ENCODE data around the gene HMCN2. TPM values are rescaled to one million over a fixed set of nuclear protein-coding genes. Genes with fewer than 3 reads are reported as not detected.

Gene HMCN2
- total RNA-seq, 1 experiment from 2014 or later: 8.6 TPM

DNA sequence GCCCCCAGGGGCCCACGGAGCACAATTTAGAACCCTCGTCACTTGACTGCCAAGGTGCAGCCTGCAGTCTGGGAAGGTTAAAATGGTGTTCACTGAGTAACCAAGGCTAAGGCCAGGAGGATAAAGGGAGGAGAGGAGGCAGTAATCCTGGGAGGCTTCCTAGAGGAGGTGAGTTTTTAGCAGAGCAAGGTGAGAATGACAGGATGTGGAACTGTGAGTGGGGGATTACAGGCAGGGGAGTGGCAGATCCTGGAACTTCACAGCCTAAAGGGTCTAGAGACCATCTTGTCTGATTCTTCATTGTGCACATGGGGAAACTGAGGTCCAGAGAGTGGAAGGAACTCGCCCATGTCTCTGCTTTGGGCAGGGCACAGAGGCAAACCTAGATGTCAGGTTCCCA lies 136.7 kb downstream of the HMCN2 start:
- no peak overlapping the region for H2AFZ ChIP-seq (ENCODE audit: low read length)
- H4K20me1 ChIP-seq (ENCODE audit: control insufficient read depth, insufficient read depth, insufficient read length): no peaks in the 10 kb centered on the region
- Mint-ChIP-seq H3K36me3 (ENCODE audit: insufficient read depth in 1 of 3, low read depth in 3 of 3) (0 out of 7 replicates have a peak, but pooled peaks cover 0 to 3% (median 0%) of the 10 kb centered on the region in 3 experiments), H3K27ac (no peak overlapping the region; a peak in 1 of 7 replicates), H3K4me1 (no peaks in the 10 kb centered on the region), H3K4me3 (no peak overlapping the region), H3K27me3 (ENCODE audit: low read depth) (no peaks in the 10 kb centered on the region), H3K9me3 (no peaks in the 10 kb centered on the region)
- TF ChIP-seq, protein P1, sequence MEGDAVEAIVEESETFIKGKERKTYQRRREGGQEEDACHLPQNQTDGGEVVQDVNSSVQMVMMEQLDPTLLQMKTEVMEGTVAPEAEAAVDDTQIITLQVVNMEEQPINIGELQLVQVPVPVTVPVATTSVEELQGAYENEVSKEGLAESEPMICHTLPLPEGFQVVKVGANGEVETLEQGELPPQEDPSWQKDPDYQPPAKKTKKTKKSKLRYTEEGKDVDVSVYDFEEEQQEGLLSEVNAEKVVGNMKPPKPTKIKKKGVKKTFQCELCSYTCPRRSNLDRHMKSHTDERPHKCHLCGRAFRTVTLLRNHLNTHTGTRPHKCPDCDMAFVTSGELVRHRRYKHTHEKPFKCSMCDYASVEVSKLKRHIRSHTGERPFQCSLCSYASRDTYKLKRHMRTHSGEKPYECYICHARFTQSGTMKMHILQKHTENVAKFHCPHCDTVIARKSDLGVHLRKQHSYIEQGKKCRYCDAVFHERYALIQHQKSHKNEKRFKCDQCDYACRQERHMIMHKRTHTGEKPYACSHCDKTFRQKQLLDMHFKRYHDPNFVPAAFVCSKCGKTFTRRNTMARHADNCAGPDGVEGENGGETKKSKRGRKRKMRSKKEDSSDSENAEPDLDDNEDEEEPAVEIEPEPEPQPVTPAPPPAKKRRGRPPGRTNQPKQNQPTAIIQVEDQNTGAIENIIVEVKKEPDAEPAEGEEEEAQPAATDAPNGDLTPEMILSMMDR (conservative IDR thresholded peaks at IDR 0.05): no peak
- H3K23me2 ChIP-seq (ENCODE audit: insufficient read length, low read depth, low read length, poor library complexity, severe bottlenecking): no peaks in the 10 kb centered on the region
- no peaks in the 10 kb centered on the region for H3K79me1 ChIP-seq (ENCODE audit: insufficient read depth, low read depth, low read length, poor library complexity, severe bottlenecking)
- H4K5ac ChIP-seq (ENCODE audit: insufficient read length, low read depth, low read length): no peak overlapping the region
- H2BK20ac ChIP-seq (ENCODE audit: low read depth, low read length, poor library complexity, severe bottlenecking): no peak overlapping the region
- no CpG with 5 or more reads among the region's 3 CpGs for WGBS (ENCODE audit: extremely low coverage, insufficient read length, low lambda C conversion rate)
- no peak overlapping the region for H3K4me2 ChIP-seq (ENCODE audit: insufficient read depth, insufficient read length, low read length)
- no peaks in the 10 kb centered on the region for H3K79me2 ChIP-seq (ENCODE audit: insufficient read depth, low read length)
- no peak overlapping the region for H2BK5ac ChIP-seq (ENCODE audit: insufficient read length, low read length)
- H2BK12ac ChIP-seq (ENCODE audit: insufficient read length, low read depth, low read length): no peak overlapping the region
- H3K18ac ChIP-seq (ENCODE audit: insufficient read length, low read depth, low read length): no peak overlapping the region
- no peak overlapping the region for H4K8ac ChIP-seq (replicated peaks; ENCODE audit: insufficient read length, low read depth, low read length)
- H3K27me3 ChIP-seq (ENCODE audit: insufficient read depth, low read length): no peaks in the 10 kb centered on the region
- no peaks in the 10 kb centered on the region for H3K9me3 ChIP-seq (ENCODE audit: control insufficient read depth, low read depth, low read length)
- no peak overlapping the region for H3K56ac ChIP-seq (ENCODE audit: insufficient read length, low read depth, low read length)
- H2BK15ac ChIP-seq (ENCODE audit: low read depth, low read length): no peak overlapping the region
- H4K91ac ChIP-seq (ENCODE audit: insufficient read length, low read depth, low read length): no peak overlapping the region
- no peak overlapping the region for H2BK120ac ChIP-seq (ENCODE audit: low read depth, low read length, poor library complexity, severe bottlenecking)
- H3K27ac ChIP-seq (ENCODE audit: insufficient read length, low read depth, low read length): no peak overlapping the region
- no peak overlapping the region for H3K23ac ChIP-seq (ENCODE audit: insufficient read length, low read depth, low read length)
- no peak overlapping the region for H2AK5ac ChIP-seq (ENCODE audit: insufficient read length, low read length)
- no peak overlapping the region for H3K9ac ChIP-seq (ENCODE audit: extremely low read depth, insufficient read length, low read length)
- no peak overlapping the region for H3T11ph ChIP-seq (ENCODE audit: low read length)
- no peak overlapping the region for H3K14ac ChIP-seq (ENCODE audit: insufficient read depth, low read length)
- no peak for DNase-seq
- H3K4me1 ChIP-seq (ENCODE audit: insufficient read depth, low read length): no peaks in the 10 kb centered on the region
- H3K4ac ChIP-seq (ENCODE audit: low read depth, low read length): no peak overlapping the region

All from H9 (cell line).